MCF 10A (cell line): ENCODE measurements around the gene VSTM2L. TPM values are rescaled to one million over a fixed set of nuclear protein-coding genes. Genes with fewer than 3 reads are reported as not detected.

ENCODE experiments used
- BruUV-seq: library from RNA; stranded (reverse); fragments of 400-500 nt; replicated peaks from 2 replicates; lab custom pipeline; 2021; lab: Mats Ljungman, UMichigan
- CTCF ChIA-PET: fragments of 300-600 bp; sonication (Branson Sonifier 250); formaldehyde crosslinking; extraction: SDS; loops from one replicate; lab custom pipeline; 2021; ENCODE audit warnings: antibody characterized with exemption, inconsistent platforms; lab: Yijun Ruan, JAX
- POLR2A ChIA-PET: fragments of 300-600, 350-650 bp; sonication (Branson Sonifier 250); formaldehyde crosslinking; extraction: SDS; loops from one replicate; lab custom pipeline; 2020; ENCODE audit warnings: antibody characterized with exemption, inconsistent platforms; lab: Yijun Ruan, JAX
- DNase-seq: peaks from one replicate; pipeline ENCODE4 v3.0.0-alpha.2; 2018; ENCODE audit not compliant: unreplicated experiment
- H3K27ac Mint-ChIP-seq: one replicate; pipeline ENCODE4 v1.8.0; 2022; ENCODE audit warnings: mild to moderate bottlenecking, low read depth, mixed read lengths; ENCODE audit not compliant: unreplicated experiment
- H3K27me3 Mint-ChIP-seq: one replicate; pipeline ENCODE4 v1.8.0; 2022; ENCODE audit warnings: mixed read lengths; ENCODE audit not compliant: insufficient read depth, unreplicated experiment
- H3K36me3 Mint-ChIP-seq: one replicate; pipeline ENCODE4 v1.8.0; 2022; ENCODE audit warnings: mild to moderate bottlenecking, moderate library complexity, mixed read lengths; ENCODE audit not compliant: insufficient read depth, unreplicated experiment
- H3K4me1 Mint-ChIP-seq: one replicate; pipeline ENCODE4 v1.8.0; 2022; ENCODE audit warnings: mixed read lengths; ENCODE audit not compliant: insufficient read depth, unreplicated experiment
- H3K4me3 Mint-ChIP-seq: one replicate; pipeline ENCODE4 v1.8.0; 2022; ENCODE audit warnings: mild to moderate bottlenecking, moderate library complexity, mixed read lengths; ENCODE audit not compliant: unreplicated experiment
- H3K9me3 Mint-ChIP-seq: one replicate; pipeline ENCODE4 v1.8.0; 2022; ENCODE audit warnings: mixed read lengths; ENCODE audit not compliant: unreplicated experiment
- intact Hi-C: fragments of 100-400 bp; cut with micrococcal nuclease; formaldehyde crosslinking; loops from 2 replicates; pipeline ENCODE4 v1.14.1; 2022
- total RNA-seq: library from RNA; stranded (reverse); gene quantifications from 2 replicates; pipeline ENCODE4 v1.2.3, GENCODE V29; 2022
- TF ChIP-seq, protein P1 (sequence below): fragments of 200-600 bp; IDR thresholded peaks from one replicate; pipeline ENCODE4 v1.8.0; 2022; ENCODE audit warnings: antibody characterized with exemption, mild to moderate bottlenecking; ENCODE audit not compliant: unreplicated experiment

The VSTM2L gene
- total RNA-seq, 1 experiment from 2014 or later = 15.6 TPM

GRCh38 chr20:37994512-37994911, 91.6 kb downstream of the VSTM2L start:
- H3K4me3 Mint-ChIP-seq = peak overlapping the region; percentile 57
- TF ChIP-seq, protein P1, sequence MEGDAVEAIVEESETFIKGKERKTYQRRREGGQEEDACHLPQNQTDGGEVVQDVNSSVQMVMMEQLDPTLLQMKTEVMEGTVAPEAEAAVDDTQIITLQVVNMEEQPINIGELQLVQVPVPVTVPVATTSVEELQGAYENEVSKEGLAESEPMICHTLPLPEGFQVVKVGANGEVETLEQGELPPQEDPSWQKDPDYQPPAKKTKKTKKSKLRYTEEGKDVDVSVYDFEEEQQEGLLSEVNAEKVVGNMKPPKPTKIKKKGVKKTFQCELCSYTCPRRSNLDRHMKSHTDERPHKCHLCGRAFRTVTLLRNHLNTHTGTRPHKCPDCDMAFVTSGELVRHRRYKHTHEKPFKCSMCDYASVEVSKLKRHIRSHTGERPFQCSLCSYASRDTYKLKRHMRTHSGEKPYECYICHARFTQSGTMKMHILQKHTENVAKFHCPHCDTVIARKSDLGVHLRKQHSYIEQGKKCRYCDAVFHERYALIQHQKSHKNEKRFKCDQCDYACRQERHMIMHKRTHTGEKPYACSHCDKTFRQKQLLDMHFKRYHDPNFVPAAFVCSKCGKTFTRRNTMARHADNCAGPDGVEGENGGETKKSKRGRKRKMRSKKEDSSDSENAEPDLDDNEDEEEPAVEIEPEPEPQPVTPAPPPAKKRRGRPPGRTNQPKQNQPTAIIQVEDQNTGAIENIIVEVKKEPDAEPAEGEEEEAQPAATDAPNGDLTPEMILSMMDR = no peak
- H3K36me3 Mint-ChIP-seq = peaks cover 37% of the 10 kb centered on the region
- DNase-seq = peak; percentile 92
- CTCF ChIA-PET = interaction anchor here (0.6 to 3.9 kb wide), 17 partner anchors 10 to 445 kb away, joined by 3 to 35 read pairs (median 4); partner anchors contain the start of gene VSTM2L
- POLR2A ChIA-PET = interaction anchor here (0.5 to 6.7 kb wide), 28 partner anchors 8 to 687 kb away, joined by 3 to 67 read pairs (median 4); partner anchors contain the start of genes CTNNBL1, RPRD1B, TTI1 and VSTM2L
- H3K9me3 Mint-ChIP-seq = no peaks in the 10 kb centered on the region
- peaks cover 52% of the 10 kb centered on the region for H3K4me1 Mint-ChIP-seq
- BruUV-seq = no TSS peak
- intact Hi-C loops = loop anchor here (5.0 kb wide), 1 partner anchor 38 kb away; the partner anchor contains the start of genes RPRD1B and TTI1
- H3K27ac Mint-ChIP-seq = peak overlapping the region; percentile 52
- H3K27me3 Mint-ChIP-seq = no peaks in the 10 kb centered on the region

Other genes with a start within 250 kb of the VSTM2L start
- gene CTNNBL1, start 209.1 kb upstream of the VSTM2L start, total RNA-seq = 44.9 and 45.2 TPM in 2 replicates
- gene TTI1, start 130.3 kb downstream of the VSTM2L start, total RNA-seq = 17.1 and 18.3 TPM in 2 replicates
- 42.6 and 53.0 TPM in 2 replicates for gene RPRD1B, start 130.6 kb downstream of the VSTM2L start, total RNA-seq